ENCODE measurements around the gene MAPKAP1.
"Not testable (repeated sequence)": the region's sequence is repeated elsewhere in the genome, so short reads cannot be mapped to it uniquely, and the experiment has no call there.

Gene MAPKAP1

GRCh38 chr9:125600194-125600593 is 106.8 kb downstream of the MAPKAP1 start:
- no peak for FAIRE-seq

GRCh38 chr9:125594223-125594610 is 112.8 kb downstream of the MAPKAP1 start:
- FAIRE-seq: no peak

DNA sequence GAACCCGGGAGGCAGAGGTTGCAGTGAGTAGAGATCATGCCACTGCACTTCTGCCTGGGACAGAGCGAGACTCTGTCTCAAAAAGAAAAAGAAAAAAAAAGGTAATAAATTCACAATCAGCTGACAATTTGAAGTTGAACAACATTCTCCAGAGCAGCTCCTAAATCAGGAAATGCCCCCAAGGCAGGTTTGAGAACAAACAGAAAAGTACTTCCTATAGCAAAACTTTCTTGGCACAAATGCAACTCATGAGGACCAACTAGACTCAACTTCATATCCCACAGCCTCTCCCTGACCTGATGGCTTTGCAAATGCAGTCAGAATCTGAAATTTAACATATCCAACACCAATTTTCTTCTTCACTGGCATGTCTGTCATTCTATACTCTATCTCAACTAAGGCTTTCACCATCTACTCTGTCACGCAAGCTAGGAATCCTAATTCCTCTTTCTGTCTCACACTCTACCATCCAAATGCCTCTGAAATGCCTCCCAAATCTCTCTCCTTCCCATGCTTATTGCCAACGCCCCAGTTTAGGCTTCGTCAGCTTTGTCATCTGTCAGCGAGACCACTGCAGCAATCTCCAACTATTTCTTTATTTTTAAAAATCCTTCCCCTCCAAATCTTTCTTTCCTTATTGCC is 113.3 kb downstream of the MAPKAP1 start:
- no peak for FAIRE-seq

GRCh38 chr9:125591888-125592287 is 115.1 kb downstream of the MAPKAP1 start:
- no peak for FAIRE-seq

- FAIRE-seq: no peak
Observed at GRCh38 chr9:125591245-125591644, 115.8 kb downstream of the MAPKAP1 start.

GRCh38 chr9:125589287-125589686 is 117.7 kb downstream of the MAPKAP1 start:
- no peak for FAIRE-seq

GRCh38 chr9:125587819-125588460 is 119.1 kb downstream of the MAPKAP1 start:
- no peak for FAIRE-seq

DNA sequence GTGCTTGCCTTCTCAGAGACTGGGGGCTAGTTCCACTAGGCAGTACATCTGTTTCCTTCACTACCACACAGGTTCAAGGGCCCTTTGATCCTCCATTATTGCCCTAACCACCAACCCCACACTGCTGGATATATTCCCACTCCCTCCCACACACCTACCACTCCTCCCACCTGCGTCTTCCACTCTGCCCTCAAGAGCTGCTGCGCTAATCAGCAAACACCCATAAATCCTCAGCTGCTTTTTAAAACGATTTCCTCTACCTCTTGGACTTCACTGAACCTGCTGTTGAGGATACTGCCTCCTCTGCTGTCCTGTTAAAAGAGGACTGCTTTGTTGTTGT is 120.9 kb downstream of the MAPKAP1 start:
- no peak for FAIRE-seq

DNA sequence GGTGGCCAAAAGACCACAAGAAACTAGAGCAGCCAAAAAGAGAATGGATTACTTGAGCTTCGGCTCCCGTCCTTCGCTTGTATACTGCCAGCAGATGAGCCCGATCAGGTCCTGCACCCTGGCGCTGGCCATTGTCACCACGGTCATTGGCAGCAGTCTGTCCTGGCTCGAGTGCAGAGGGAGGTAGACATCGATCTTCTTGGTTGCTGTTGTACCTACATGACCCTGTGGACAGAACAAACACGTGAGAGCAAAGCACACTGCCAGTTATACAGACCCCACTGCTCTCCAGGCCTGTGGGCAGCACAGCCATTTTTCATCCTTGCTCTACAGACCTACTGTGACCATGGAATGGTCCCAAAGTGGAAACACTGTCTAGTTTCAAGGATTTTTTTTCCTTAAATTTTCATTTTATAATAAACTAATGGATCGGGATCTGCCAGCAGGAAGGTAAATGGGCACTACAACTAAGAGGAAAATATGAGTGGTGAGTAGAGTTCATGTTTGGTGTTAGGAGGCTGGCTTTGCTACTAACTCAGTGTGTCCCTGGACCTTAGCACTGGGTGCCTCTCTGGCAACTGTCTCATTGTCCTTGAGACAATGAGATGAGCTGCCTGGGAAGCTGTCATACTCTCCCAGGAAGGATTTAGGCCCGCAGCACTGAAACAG is 121.4 kb downstream of the MAPKAP1 start:
- FAIRE-seq: no peak

DNA sequence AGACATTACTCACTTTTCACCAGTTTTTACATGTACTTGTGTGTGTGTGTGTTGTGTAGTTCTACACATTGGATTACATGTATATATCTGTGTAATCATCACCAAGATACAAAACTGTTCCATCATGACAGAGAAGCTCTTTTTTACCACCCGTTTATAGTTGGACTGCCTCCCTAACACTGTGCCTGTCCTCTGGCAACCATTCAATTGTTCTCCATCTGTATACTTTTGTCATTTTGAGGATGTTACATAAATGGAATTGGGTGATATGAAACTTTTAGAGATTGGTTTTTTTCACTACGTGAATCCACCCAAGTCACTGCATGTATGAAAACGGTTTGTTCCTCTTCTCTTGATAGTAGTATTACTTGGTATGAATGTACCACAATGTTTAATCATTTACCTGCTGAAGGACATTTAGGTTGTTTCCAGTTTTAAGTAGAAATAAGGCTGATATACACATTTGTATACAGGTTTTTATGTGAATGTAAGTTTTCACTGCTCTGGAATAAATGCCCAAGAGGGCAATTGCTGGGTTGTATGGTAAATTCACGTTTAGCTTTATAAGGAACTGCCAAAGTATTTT is 126.2 kb downstream of the MAPKAP1 start:
- no peak for FAIRE-seq

DNA sequence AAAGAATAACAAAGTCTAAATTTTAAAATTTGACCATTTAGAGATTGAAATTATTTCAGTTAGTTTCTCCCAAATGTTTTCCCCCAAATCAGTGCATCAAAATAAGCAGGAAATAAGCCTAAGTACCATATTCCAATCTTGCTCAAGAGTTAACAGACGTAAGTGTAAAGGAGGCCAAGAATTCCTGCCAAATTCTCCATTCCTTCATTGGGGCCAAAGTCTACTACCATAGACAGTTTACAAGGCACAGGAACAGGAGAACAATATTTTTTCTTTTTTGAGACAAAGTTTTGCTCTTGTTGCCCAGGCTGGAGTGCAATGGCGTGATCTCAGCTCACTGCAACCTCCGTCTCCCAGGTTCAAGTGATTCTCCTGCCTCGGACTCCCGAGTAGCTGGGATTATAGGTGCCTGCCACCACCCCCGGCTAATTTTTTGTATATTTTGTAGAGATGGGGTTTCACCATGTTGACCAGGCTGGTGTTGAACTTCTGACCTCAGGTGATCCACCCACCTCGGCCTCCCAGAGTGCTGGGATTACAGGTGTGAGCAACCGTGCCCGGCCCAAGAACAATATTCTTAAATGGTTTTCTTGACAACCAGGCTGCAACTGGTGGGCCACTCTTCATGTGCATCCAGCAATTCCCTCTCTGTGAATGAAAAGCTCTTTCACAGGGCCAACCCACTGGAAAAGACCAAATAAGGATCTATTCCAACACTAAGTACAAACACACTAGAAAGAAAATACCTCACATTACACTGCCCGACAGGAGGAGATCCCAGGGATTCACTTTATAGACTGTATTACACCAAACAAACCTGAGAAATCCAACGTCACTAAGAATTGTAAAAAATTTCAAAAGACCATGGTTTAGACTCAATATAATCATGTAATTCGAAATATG is 127.7 kb downstream of the MAPKAP1 start:
- no peak for FAIRE-seq

- no peak for FAIRE-seq
Observed at GRCh38 chr9:125574126-125574877, 132.7 kb downstream of the MAPKAP1 start.

- not testable (repeated sequence) for FAIRE-seq
Observed at GRCh38 chr9:125572461-125572860, 134.5 kb downstream of the MAPKAP1 start.

- FAIRE-seq: not testable (repeated sequence)
Observed at GRCh38 chr9:125571824-125572223, 135.2 kb downstream of the MAPKAP1 start.

GRCh38 chr9:125570246-125570645 is 136.8 kb downstream of the MAPKAP1 start:
- no peak for FAIRE-seq

- no peak for FAIRE-seq
Observed at GRCh38 chr9:125568621-125569020, 138.4 kb downstream of the MAPKAP1 start.

GRCh38 chr9:125566051-125566450 is 141.0 kb downstream of the MAPKAP1 start:
- not testable (repeated sequence) for FAIRE-seq

DNA sequence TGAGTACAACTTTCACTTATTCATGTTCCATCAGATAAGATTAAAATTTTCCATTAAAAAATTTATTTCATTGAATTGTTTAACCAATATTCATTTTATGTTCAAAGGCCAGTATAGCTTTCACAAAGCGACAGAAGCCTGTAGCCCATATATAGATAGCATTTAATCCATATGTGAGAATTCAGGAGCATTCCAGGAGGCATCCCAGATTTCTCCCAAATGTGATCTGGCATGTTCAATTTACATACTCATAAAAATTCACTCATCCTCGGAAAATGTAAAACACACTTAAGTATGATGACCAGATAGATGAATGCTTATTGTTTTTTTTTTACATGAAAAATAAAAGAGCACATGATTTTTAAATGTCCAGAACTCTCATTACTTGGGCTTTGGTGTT is 141.9 kb downstream of the MAPKAP1 start:
- FAIRE-seq: no peak

GRCh38 chr9:125564631-125565030 is 142.4 kb downstream of the MAPKAP1 start:
- no peak for FAIRE-seq

- FAIRE-seq: no peak
Observed at GRCh38 chr9:125561509-125562148, 145.4 kb downstream of the MAPKAP1 start.

- FAIRE-seq: no peak
Observed at GRCh38 chr9:125559894-125560293, 147.1 kb downstream of the MAPKAP1 start.

DNA sequence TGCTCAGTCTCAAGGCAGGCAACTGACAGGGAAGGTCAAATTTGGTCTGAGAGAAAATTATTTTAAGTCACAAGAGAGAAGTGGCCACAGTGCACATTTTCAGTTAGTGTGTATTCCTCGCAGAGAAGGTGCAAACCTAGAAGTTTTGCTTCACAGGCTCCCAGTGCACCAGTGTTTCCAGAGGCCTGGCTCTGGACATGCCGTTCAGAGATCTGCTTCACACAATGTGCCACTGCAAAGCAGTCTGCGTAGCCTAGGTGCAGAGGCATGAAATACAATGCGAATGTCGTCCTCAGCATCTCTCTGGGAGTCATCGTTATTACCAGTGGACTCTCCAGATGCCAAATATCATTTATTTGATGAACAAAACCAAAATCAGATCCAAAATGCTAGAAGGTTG is 147.8 kb downstream of the MAPKAP1 start:
- FAIRE-seq: no peak

Measured in A204.1 (cell line).